C4-2B (cell line): ENCODE measurements around the gene PLA2G4B.

ENCODE experiments used
- CTCF ChIP-seq: fragments of 450-650 bp; conservative IDR thresholded peaks from 2 replicates; pipeline ENCODE4 v1.5.1; 2017; ENCODE audit warnings: mild to moderate bottlenecking
- ZFX ChIP-seq: fragments of 450-650 bp; IDR thresholded peaks from 2 replicates; pipeline ENCODE4 v1.6.1; 2017

GRCh38 chr15:41836713-41837454 is 1.8 kb upstream of the PLA2G4B start:
- no peak for TF ChIP-seq CTCF
- no peak for TF ChIP-seq ZFX
